A673 (cell line): Measurements from ENCODE around the gene GRIK1.

Experiments
- CTCF ChIP-seq: fragments of 300-800, 200-600 bp; sonication (generic); conservative IDR thresholded peaks from 2 replicates; pipeline ENCODE4 v1.5.1; 2017; ENCODE audit warnings: low read depth, mild to moderate bottlenecking, antibody characterized with exemption, low read length, moderate library complexity, mixed read lengths
- EZH2 ChIP-seq: fragments of 200-600 bp; sonication (generic); IDR thresholded peaks from 2 replicates; pipeline ENCODE4 v1.6.1; 2017; ENCODE audit warnings: borderline replicate concordance, low read depth, mild to moderate bottlenecking, mixed read lengths, antibody characterized with exemption, low read length; ENCODE audit not compliant: poor library complexity, severe bottlenecking

DNA sequence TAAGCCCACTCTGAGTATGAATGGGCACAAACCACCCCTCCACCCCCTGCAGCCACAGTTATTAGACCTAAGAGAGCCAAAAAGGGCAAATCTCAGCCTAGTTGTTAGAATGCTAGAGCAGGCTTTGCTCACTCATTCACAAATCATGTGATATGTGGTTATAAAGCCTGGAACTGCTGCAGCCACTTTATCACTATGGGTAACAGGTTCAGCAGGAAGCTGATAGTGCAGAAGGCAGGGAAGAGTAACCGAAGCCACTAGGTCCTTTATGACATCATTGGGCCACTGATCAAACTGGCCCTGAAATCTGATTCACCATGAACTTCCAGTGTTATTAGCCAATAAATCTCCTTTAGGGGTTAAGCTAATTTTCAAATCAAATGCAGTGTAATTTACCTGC, 134.7 kb downstream of the GRIK1 start:
- TF ChIP-seq CTCF: no peak
- TF ChIP-seq EZH2: no peak
